GM19438 (cell line): ENCODE data around the gene ACOXL.

Experiments used
- ATAC-seq: cut with Tn5 transposase; IDR thresholded peaks from one replicate; pipeline ENCODE4 v1.9.1; 2021; ENCODE audit warnings: low read depth; ENCODE audit not compliant: unreplicated experiment

Gene ACOXL

DNA sequence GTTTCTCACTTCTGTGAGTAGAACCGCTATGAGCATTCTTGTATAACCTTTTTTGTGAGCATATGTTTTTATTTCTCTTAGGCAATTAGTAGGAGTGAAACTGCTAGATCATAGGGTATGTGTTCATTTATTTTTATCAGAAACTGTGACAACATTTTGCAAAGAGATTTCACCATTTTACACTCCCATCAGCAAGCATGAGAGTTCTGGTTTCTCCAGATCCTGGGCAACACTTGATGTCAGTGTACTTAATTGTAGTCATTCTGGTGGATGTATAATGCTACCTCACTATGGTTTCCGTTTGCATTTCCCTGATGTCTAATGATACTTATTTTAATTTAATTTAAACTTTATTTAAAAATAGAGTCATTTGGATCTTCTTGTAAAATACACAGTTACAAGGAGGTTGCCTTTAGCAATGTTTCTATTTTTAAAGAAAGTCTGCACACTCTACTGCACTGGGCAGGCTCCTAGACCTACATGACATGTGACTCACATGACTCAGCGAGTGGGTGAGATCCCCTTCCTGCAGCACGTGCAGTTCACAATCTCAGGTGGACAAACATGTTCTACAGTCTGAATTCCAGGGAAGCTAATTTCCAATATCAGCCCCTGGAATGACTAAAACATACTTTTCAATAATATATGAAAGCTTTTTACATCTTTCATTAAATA lies 261.3 kb downstream of the ACOXL start:
- ATAC-seq, result no peak

DNA sequence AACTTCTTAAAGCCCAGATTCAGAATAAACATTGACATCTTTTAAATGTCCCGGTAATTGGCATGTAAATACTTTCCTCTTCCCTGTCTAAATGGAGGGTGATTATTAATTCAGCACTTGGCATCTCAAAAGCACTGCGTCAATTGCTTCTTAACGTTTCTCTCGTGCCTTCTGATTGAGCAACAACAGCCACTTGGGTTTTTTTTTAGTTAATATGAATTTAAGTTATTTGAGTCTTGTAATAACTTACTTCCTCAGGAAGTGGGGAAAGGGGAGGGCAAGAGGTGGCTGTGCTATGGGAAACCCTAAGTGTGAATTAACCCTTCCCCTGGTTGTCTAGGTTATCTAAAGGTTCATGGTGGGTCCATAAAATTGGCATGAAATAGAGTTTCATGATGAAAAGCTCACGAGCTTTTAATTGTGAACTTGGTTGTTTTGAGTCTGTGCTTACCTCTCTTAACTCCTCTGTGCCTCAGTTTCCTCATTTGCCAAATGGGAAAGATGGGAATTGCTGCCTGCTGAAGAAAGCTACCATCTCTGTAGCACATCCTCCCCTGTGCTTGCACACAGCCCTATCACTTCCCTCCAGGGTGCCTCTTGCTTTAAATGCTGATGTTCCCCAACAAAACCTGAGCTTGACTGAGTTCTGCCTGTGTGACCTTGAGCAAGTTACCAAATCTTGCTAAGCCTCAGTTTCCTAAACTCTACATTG lies 262.0 kb downstream of the ACOXL start:
- no peak for ATAC-seq

- ATAC-seq, result no peak
Observed at GRCh38 chr2:110995911-110996310, 263.5 kb downstream of the ACOXL start.

GRCh38 chr2:110997331-110998045 lies 265.1 kb downstream of the ACOXL start:
- no peak for ATAC-seq

- ATAC-seq, result no peak
Observed at GRCh38 chr2:110998311-110998710, 265.9 kb downstream of the ACOXL start.

GRCh38 chr2:110999626-111000025 lies 267.3 kb downstream of the ACOXL start:
- no peak for ATAC-seq

DNA sequence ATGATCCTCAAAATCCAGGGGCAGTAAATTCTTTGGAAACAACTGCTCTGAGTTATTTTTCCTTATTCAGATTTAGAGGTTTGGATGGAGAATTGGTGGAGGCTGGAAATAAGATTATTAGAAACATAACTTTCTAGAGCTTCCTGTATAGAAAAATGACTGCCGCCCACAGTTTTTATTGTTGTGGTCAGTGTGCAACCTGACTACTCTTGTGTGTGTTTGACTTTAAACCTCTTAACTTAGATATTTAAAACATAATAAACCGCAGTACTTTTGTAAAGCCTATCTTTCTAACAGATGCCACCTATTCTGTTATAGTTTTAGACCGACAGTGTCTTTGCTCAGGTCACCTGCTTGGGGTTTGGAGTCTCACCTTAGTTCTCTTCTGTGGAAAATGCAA lies 272.9 kb downstream of the ACOXL start:
- ATAC-seq, result no peak

DNA sequence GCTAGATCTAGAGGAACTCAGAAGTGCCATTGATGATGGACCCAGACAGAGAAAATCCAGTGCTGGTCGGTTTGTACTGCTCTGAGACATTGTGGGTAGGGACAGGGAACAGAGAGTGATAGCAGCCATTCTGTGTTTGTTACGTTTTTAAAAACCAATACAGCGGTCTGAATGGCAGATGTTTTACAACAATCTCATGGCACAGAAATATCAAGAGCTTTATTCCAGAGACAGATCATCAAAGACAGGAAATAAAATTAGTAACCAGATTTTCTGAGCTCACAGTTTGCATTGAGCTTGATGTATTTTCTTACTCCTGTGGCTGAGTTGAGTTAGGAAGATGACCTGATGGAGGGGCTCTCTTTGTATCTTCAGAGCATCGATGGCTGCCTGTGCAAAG lies 273.4 kb downstream of the ACOXL start:
- no peak for ATAC-seq

DNA sequence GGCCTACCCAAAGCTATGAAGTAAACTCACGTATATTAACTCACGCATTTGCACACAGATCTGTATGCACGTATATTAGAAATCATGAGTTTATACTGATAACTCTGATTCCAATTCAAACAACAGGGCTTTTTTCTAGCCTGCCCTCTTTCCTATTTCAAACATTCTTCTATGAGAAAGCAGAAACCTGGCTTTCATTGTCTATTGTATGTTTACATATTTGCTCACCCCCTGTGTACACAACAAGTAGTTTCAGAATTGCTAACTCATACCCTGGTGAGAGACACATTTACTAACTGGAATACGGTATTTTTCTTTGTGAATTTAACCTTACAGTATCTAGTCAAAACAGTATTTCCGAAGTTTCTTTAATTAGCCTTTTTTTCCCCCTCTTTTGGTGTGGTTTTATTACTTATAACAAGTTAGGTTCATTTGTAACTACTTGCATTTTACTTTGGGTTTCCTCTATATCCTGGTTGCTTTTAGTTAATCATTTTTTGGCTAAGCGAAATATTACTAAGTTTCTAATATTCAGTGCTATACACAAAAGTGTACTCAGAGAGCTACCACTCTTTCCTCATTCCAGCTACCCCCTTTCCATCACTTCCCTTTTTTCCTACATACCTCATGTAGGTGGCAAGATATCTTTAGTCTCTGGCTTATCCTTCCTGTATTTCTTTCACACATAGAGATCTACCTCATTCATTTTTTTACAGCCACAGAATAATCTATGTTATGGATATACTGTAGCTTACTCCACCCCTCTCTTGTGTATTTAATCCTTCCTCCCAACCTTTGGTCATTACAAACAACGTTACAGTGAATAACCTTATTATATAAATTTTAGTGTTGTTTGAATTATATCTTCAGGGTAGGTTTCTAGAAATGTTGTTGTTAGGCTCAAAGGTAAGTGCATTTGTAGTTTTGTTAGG lies 275.6 kb downstream of the ACOXL start:
- ATAC-seq, result no peak

- no peak for ATAC-seq
Observed at GRCh38 chr2:111011218-111011617, 278.8 kb downstream of the ACOXL start.

DNA sequence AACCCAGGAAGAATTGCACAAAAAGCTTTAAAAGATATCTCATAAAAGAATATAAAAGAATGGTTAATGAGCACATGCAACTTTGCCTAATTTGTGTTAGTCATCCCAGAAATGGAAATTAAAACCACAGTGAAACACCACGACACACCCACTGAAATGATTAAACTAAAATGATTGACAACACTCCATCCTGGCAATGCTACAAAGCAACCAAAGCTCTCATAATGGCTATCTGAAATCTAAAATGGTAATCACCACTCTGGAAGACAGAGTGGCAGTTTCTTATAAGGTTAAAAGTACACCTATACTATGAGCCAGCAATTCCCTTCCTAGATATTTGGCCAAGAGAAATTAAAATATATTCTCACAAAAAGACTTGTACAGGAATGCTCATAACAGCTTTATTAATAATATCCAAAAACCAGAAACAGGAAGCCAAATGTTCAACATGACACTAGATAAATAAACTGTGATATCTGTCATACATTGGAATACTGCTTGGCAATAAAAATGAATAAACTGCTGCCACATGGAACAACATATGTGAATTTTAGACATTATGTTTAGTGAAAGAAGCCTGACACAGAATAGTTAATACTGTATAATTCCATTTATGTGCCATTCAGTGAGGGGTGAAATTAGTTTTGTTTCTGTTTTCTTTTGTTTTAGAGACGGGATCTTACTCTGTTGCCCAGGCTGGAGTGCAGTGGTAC lies 283.1 kb downstream of the ACOXL start:
- ATAC-seq, result no peak

- no peak for ATAC-seq
Observed at GRCh38 chr2:111017034-111017622, 284.8 kb downstream of the ACOXL start.

- ATAC-seq, result no peak
Observed at GRCh38 chr2:111017909-111018308, 285.5 kb downstream of the ACOXL start.

DNA sequence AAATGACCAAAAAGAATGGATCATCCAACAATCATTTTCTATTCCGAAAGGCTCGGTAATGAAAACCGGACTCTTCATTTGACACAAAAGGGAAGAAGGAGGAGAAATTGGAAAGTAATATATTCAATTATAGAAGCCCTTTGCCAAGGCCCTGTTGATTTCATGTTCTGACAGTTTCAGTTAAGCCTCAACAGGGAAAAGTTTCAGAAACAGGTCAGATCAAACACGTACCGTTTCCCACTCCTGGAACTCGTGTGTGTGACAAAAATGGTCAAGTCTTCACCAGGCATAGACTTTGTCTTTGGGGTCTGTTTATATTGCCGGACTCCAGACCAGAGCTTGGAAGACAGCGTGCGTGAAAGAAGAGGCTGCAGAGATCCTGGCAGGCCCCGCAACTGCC lies 287.0 kb downstream of the ACOXL start:
- ATAC-seq, result no peak

DNA sequence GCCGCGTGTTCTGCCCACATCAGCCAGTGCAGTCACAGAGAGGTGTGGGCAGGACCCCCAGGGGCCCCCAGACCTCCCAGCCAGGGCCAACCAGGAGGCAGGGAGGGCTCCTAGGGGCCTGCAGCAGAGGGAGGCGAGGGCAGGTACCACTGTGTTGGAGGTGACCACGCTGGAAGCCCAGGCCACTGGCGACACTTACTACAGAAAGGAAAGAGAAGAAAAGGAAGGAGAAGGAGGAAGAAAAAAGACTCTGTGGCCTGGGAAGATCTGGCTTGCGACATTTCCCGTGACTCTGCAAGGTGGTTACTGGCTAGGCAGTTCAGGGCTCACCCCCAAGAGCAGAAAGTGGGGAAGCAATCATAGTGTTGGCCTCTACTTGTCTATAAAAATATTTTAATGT lies 290.3 kb downstream of the ACOXL start:
- ATAC-seq, result no peak

- no peak for ATAC-seq
Observed at GRCh38 chr2:111024496-111024895, 292.1 kb downstream of the ACOXL start.

- ATAC-seq, result no peak
Observed at GRCh38 chr2:111025288-111025687, 292.9 kb downstream of the ACOXL start.

GRCh38 chr2:111028720-111029119 lies 296.3 kb downstream of the ACOXL start:
- no peak for ATAC-seq

DNA sequence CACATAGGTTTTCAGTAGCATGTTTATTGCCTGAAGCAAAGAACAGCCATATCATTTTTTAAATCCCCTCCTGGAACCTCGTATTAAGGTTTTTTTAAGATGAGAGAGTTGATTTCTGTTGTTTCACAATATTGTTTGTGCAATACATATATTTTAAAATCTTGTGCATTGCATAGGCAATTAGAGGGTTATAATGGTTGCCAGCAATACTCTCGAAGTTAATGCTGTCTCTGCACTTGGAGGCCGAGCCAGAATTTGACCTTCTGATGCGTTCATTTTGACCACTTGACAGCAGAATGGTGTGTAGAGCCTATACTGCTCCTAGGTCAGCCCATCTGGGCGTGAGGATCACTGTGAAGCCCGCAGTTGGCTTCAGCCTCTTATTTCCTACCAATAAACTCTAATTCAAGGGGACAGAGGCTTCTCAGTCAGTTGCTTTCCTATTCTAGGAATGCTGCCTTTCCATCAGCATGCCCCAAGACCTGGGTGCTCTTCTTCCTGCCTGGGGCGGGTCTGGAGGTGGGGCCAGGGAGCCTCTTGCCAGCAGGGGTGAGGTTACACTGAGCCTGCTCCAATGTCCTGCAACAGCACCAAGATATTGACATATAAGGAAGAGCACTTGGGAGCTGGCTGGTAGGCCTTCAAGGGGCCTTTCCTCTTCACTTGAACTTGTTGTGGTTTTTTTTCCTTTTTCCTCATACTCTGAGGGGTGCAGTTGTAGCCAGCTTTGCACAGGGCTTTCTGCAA lies 297.0 kb downstream of the ACOXL start:
- no peak for ATAC-seq
